Uterus (tissue), 4 donors: ENCODE results near the gene ZNF579. TPM values are rescaled to one million over a fixed set of nuclear protein-coding genes. Genes with fewer than 3 reads are reported as not detected.

Experiments
- DNase-seq, 2 donors: peaks; one replicate each; pipeline ENCODE4 v3.0.0-alpha.2; 2019 to 2020
- H3K27ac ChIP-seq, 2 donors: fragments of 200-600 bp; sonication (generic); 1 replicate in 1 of 2; 2 replicates in 1 of 2; pipeline ENCODE4 v1.5.1; 2016 to 2018
- H3K27me3 ChIP-seq, 2 donors: fragments of 200-600 bp; sonication (generic); one replicate each; pipeline ENCODE4 v1.5.1; 2018 to 2019; ENCODE audit warnings: control low read depth in 1 of 2
- H3K36me3 ChIP-seq, 2 donors: fragments of 200-600 bp; sonication (generic); one replicate each; pipeline ENCODE4 v1.5.1; 2019; ENCODE audit warnings: control low read depth in 1 of 2
- H3K4me1 ChIP-seq, 2 donors: fragments of 200-600 bp; sonication (generic); one replicate each; pipeline ENCODE4 v1.5.1; 2018 to 2019; ENCODE audit warnings: control low read depth in 1 of 2
- H3K4me3 ChIP-seq, 2 donors: fragments of 200-600 bp; sonication (generic); 1 replicate in 1 of 2; 2 replicates in 1 of 2; pipeline ENCODE4 v1.5.1; 2018 to 2019; ENCODE audit warnings: mild to moderate bottlenecking in 1 of 2
- H3K9me3 ChIP-seq, 2 donors: fragments of 200-600 bp; sonication (generic); one replicate each; pipeline ENCODE4 v1.5.1; 2019; ENCODE audit warnings: control low read depth in 1 of 2
- POLR2A ChIP-seq, 2 donors: fragments of 450-650 bp; IDR thresholded peaks; one replicate each; pipeline ENCODE4 v1.6.1; 2016; ENCODE audit warnings: antibody characterized with exemption in 2 of 2, mild to moderate bottlenecking in 1 of 2, moderate library complexity in 1 of 2
- intact Hi-C: fragments of 100-400 bp; cut with DNase I; formaldehyde crosslinking; loops from one replicate; pipeline ENCODE4 v1.15.1; 2023; ENCODE audit warnings: low total_unique reads
- total RNA-seq, 4 donors: library from RNA; depleted of rRNA in 3 of 4; stranded (reverse); fragments of >200 nt in 3 of 4; gene quantifications; one replicate each; pipeline versions ENCODE4 v1.1.0 to v1.2.4, GENCODE V29; 2014 to 2023
- TF ChIP-seq, protein P1 (sequence below), 4 experiments: fragments of 200-600 bp in 2 of 4; fragments of 450-650 bp in 2 of 4; sonication (generic) in 2 of 4; IDR thresholded peaks; one replicate each; pipeline ENCODE4 v1.5.1; 2016 to 2019; ENCODE audit warnings: antibody characterized with exemption in 4 of 4, mild to moderate bottlenecking in 2 of 4, moderate library complexity in 1 of 4
- donor health status: DM: yes; HTN: yes; CAD: no.

Gene ZNF579
- total RNA-seq, 4 donors from 2014 or later = 4.4 to 21.9 TPM; not detected in 2

DNA sequence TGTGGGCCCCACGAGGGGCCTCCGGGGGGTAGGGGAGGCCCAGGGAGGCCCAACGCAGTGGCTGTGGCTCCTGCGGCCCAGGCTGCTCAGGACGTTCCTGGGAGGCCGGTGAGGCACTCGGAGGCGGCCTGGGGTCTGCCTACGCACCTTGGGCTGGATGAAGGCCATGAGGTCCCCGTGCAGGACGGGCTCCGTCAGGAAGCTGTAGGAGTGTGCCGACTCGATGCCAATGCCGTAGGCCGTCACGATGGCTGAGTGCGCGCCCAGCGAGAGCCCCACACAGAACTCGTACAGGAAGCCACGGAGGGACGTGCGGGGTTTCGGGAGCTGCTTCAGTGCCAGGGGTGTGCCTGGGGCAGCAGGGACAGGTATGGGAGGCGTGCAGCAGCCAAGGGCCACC lies 49.7 kb downstream of the ZNF579 start:
- intact Hi-C loops = no loop called here
- Histone ChIP-seq H3K4me1 (no peaks in the 10 kb centered on the region), H3K27me3 (no peaks in the 10 kb centered on the region), H3K4me3 (no peak overlapping the region), H3K9me3 (no peaks in the 10 kb centered on the region), H3K27ac (no peak overlapping the region), H3K36me3 (no peaks in the 10 kb centered on the region)
- DNase-seq = no peak
- TF ChIP-seq POLR2A (IDR thresholded peaks at IDR 0.05) = no peak
- TF ChIP-seq, protein P1, sequence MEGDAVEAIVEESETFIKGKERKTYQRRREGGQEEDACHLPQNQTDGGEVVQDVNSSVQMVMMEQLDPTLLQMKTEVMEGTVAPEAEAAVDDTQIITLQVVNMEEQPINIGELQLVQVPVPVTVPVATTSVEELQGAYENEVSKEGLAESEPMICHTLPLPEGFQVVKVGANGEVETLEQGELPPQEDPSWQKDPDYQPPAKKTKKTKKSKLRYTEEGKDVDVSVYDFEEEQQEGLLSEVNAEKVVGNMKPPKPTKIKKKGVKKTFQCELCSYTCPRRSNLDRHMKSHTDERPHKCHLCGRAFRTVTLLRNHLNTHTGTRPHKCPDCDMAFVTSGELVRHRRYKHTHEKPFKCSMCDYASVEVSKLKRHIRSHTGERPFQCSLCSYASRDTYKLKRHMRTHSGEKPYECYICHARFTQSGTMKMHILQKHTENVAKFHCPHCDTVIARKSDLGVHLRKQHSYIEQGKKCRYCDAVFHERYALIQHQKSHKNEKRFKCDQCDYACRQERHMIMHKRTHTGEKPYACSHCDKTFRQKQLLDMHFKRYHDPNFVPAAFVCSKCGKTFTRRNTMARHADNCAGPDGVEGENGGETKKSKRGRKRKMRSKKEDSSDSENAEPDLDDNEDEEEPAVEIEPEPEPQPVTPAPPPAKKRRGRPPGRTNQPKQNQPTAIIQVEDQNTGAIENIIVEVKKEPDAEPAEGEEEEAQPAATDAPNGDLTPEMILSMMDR (IDR thresholded peaks at IDR 0.05) = no peak

DNA sequence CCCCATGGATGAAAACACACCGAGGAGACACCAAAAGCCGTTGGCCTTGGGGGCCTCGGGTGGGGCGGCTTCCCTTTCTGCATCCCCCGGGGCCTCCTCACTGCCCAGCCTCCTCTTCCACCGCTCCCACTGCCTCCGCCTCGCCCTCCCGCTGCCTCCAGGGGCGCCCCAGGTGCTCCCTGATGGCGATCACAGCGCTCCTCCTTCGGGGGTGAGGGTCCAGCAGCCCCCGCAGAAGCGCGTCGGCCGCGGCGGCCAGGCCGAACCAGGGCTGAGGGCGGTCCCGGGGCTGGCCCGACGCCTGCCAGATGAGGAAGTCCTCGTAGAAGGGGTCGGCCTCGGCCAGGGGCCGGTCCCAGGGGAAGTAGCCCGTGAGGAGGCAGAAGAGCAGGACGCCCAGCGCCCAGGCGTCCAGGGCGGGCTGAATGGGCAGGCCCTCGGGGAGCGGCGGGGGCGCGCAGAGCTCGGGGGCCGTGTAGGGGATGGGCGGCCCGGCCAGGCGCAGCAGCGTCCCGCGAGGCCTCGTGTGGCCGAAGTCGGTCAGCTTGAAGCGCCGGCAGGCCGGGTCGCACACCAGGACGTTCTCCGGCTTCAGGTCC lies 50.9 kb downstream of the ZNF579 start:
- DNase-seq = no peak
- Histone ChIP-seq H3K27ac (no peak overlapping the region), H3K36me3 (no peaks in the 10 kb centered on the region), H3K4me1 (no peaks in the 10 kb centered on the region), H3K27me3 (no peaks in the 10 kb centered on the region), H3K9me3 (no peaks in the 10 kb centered on the region), H3K4me3 (no peak overlapping the region)
- TF ChIP-seq, protein P1 (IDR thresholded peaks at IDR 0.05) = no peak
- no peak for TF ChIP-seq POLR2A (IDR thresholded peaks at IDR 0.05)
- intact Hi-C loops = no loop called here

DNA sequence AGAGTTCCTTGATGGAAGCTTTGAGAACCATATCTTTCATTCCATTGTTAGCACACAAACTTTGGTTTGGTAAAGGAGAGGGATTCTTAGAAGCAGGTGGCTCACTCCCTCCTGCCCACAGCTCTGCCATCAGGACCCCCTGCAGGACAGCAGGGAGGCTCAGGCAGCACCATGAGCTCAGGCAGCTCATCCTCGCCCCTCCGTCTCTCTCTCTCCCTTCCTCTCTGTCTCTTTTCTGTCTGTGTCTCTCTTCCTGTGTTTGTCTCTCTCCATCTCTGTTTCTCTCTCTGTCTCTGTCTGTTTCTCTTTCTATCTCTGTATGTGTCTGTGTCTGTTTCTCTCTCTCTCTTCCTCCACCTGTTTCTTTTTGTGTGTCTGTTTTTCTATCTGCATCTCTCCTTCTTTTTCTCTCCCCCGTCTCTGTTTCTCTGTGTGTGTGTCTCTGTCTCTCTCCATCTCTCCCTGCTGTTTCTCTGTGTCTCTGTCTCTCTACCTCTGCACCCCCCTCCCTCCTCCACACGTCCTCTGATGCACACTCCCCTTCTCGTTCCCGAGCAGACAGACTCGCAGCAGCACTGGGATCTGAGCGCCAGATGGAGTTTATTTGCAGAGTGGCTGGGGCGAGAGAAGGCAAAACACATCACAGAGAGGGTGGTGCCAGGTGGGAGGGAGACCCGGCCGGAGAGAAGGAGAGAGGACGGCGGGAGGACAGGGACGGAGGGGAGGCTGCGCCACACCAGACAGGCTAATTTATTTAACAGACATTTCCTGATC lies 52.4 kb downstream of the ZNF579 start:
- Histone ChIP-seq H3K4me3 (no peak overlapping the region), H3K36me3 (no peaks in the 10 kb centered on the region), H3K27ac (no peak overlapping the region), H3K27me3 (no peaks in the 10 kb centered on the region), H3K4me1 (no peaks in the 10 kb centered on the region), H3K9me3 (no peaks in the 10 kb centered on the region)
- no peak for DNase-seq
- no peak for TF ChIP-seq POLR2A (IDR thresholded peaks at IDR 0.05)
- TF ChIP-seq, protein P1 (IDR thresholded peaks at IDR 0.05) = no peak
- intact Hi-C loops = no loop called here

DNA sequence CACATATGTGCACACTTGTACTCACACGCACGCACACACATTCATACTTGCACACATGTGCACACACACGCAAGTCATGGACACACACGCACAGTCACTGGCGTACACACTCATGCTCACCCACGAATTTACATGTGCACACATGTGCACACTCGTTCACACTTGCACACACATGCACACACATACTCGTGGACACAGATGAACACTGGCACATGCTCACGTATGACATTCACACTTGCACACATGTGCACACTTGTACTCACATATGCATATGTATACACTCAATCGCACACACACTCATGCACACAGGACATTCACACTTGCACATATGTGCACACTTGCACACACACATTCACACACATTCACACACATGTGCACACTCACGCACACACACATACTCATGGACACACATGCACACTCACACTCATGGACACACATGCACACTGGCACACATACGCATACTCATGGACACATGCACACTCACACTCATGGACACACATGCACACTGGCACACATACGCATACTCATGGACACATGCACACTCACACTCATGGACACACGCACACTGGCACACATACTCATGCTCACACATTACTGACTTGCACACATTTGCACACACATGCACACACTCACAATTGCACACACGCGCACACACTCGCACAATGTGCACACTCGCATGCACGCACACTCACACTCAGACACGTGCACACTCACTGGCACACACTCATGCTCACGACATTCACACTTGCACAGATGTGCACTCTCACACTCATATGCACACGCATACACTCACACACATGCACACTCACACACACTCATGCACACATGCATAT lies 53.2 kb downstream of the ZNF579 start:
- H3K9me3 ChIP-seq = no peaks in the 10 kb centered on the region
- H3K4me1 ChIP-seq = no peaks in the 10 kb centered on the region
- intact Hi-C loops = no loop called here
- no peak overlapping the region for H3K27ac ChIP-seq
- no peaks in the 10 kb centered on the region for H3K27me3 ChIP-seq
- TF ChIP-seq, protein P1 (IDR thresholded peaks at IDR 0.05) = no peak
- no peak overlapping the region for H3K4me3 ChIP-seq
- DNase-seq = no peak
- H3K36me3 ChIP-seq = no peaks in the 10 kb centered on the region

Other genes starting within 250 kb of the ZNF579 start
- 10 to 100 TPM; 12.4 to 65.6 (median 15.9) TPM for gene KMT5C, start 241.0 kb downstream of the ZNF579 start, total RNA-seq
- 1 to 10 TPM in 1 of 4 donors, under 1 TPM in 1, not detected in 2; 0.14 to 4.6 TPM for gene COX6B2, start 226.1 kb downstream of the ZNF579 start, total RNA-seq
- gene GARIN5B, start 217.6 kb downstream of the ZNF579 start, total RNA-seq = under 1 TPM in 1 of 4 donors, not detected in 3; 0.18 TPM
- 1 to 10 TPM in 1 of 4 donors, not detected in 3; 1.6 TPM for gene IL11, start 210.4 kb downstream of the ZNF579 start, total RNA-seq
- gene TMEM190, start 204.0 kb downstream of the ZNF579 start, total RNA-seq = 1 to 10 TPM in 1 of 4 donors, not detected in 3; 1.1 TPM
- gene TMEM238, start 196.6 kb downstream of the ZNF579 start, total RNA-seq = 1 to 10 TPM in 1 of 4 donors, under 1 TPM in 1, not detected in 2; 0.83 to 2.3 TPM
- gene RPL28, start 194.9 kb downstream of the ZNF579 start, total RNA-seq = 1,000 to 10,000 TPM in 1 of 4 donors, 100 to 1,000 TPM in 2, 10 to 100 TPM in 1; 20.7 to 1,084 (median 431) TPM
- 100 to 1,000 TPM in 1 of 4 donors, 10 to 100 TPM in 2, 1 to 10 TPM in 1; 3.2 to 141 (median 21.5) TPM for gene UBE2S, start 173.1 kb downstream of the ZNF579 start, total RNA-seq
- not detected for gene SHISA7, start 137.5 kb downstream of the ZNF579 start, total RNA-seq
- gene ISOC2, start 119.2 kb downstream of the ZNF579 start, total RNA-seq = 10 to 100 TPM in 3 of 4 donors, 1 to 10 TPM in 1; 1.2 to 78.6 (median 23.8) TPM
- gene C19orf85, start 116.1 kb downstream of the ZNF579 start, total RNA-seq = not detected
- 10 to 100 TPM in 2 of 4 donors, 1 to 10 TPM in 1, not detected in 1; 1.0 to 29.5 (median 11.9) TPM for gene ZNF628, start 104.2 kb downstream of the ZNF579 start, total RNA-seq
- 10 to 100 TPM; 16.8 to 44.3 (median 19.6) TPM for gene NAT14, start 95.7 kb downstream of the ZNF579 start, total RNA-seq
- gene SSC5D, start 92.4 kb downstream of the ZNF579 start, total RNA-seq = 10 to 100 TPM in 3 of 4 donors, 1 to 10 TPM in 1; 5.0 to 50.8 (median 36.0) TPM
- not detected for gene SBK2, start 43.7 kb downstream of the ZNF579 start, total RNA-seq
- under 1 TPM in 2 of 4 donors, not detected in 2; 0.34 to 0.35 TPM for gene SBK3, start 35.3 kb downstream of the ZNF579 start, total RNA-seq
- gene FIZ1, start 18.7 kb upstream of the ZNF579 start, total RNA-seq = 10 to 100 TPM in 1 of 4 donors, 1 to 10 TPM in 1, under 1 TPM in 2; 0.26 to 19.3 (median 2.4) TPM
- 10 to 100 TPM in 3 of 4 donors, 1 to 10 TPM in 1; 5.4 to 20.4 (median 14.6) TPM for gene ZNF524, start 19.4 kb upstream of the ZNF579 start, total RNA-seq
- gene ZNF865, start 24.8 kb upstream of the ZNF579 start, total RNA-seq = 10 to 100 TPM in 1 of 4 donors, 1 to 10 TPM in 2, not detected in 1; 2.0 to 24.2 (median 3.2) TPM
- gene ZNF784, start 43.7 kb upstream of the ZNF579 start, total RNA-seq = 1 to 10 TPM; 4.1 to 9.6 (median 7.4) TPM
- 10 to 100 TPM in 3 of 4 donors, 1 to 10 TPM in 1; 4.8 to 69.8 (median 19.1) TPM for gene ZNF580, start 60.2 kb upstream of the ZNF579 start, total RNA-seq
- gene ZNF581, start 62.8 kb upstream of the ZNF579 start, total RNA-seq = 10 to 100 TPM in 3 of 4 donors, 1 to 10 TPM in 1; 2.8 to 30.3 (median 12.8) TPM
- 10 to 100 TPM in 1 of 4 donors, 1 to 10 TPM in 3; 2.9 to 25.0 (median 6.7) TPM for gene CCDC106, start 67.4 kb upstream of the ZNF579 start, total RNA-seq
- gene U2AF2, start 74.2 kb upstream of the ZNF579 start, total RNA-seq = 100 to 1,000 TPM in 1 of 4 donors, 10 to 100 TPM in 2, 1 to 10 TPM in 1; 10.0 to 165 (median 58.1) TPM
- gene EPN1, start 94.4 kb upstream of the ZNF579 start, total RNA-seq = 10 to 100 TPM; 27.9 to 88.4 (median 51.7) TPM
- gene NLRP9, start 157.6 kb upstream of the ZNF579 start, total RNA-seq = under 1 TPM in 1 of 4 donors, not detected in 3; 0.28 TPM
- gene RFPL4A, start 178.2 kb upstream of the ZNF579 start, total RNA-seq = not detected
- not detected for gene RFPL4AL1, start 188.3 kb upstream of the ZNF579 start, total RNA-seq